Left renal pelvis (tissue), 4 donors: ENCODE data around the gene NPPB. TPM values are rescaled to one million over a fixed set of nuclear protein-coding genes. Genes with fewer than 3 reads are reported as not detected.
A peak's percentile ranks its signal among the peaks of the same experiment; 100 is the strongest.

Experiments used
- DNase-seq, 4 donors: peaks; one replicate each; pipeline ENCODE4 v3.0.0-alpha.2; 2013; ENCODE audit warnings: low read depth in 4 of 4, low spot score in 3 of 4
- polyA plus RNA-seq, 4 donors: library from polyadenylated mRNA; unstranded; fragments of 120-200 nt; gene quantifications; one replicate each; pipeline ENCODE4 v1.2.1, GENCODE V29; 2013; ENCODE audit not compliant: insufficient read length in 4 of 4

NPPB gene
- polyA plus RNA-seq, 4 donors = 0.37 TPM; not detected in 3

- DNase-seq = peak in 2 of 4 donors; percentile 50 to 62
Observed at GRCh38 chr1:11858968-11859871, 475 bp upstream of the NPPB start.

GRCh38 chr1:11858158-11858557, 587 bp downstream of the NPPB start:
- no peak for DNase-seq

- no peak for DNase-seq
Observed at GRCh38 chr1:11857164-11857851, 1.4 kb downstream of the NPPB start.

- no peak for DNase-seq
Observed at GRCh38 chr1:11856698-11857097, 2.0 kb downstream of the NPPB start.

- DNase-seq = no peak
Observed at GRCh38 chr1:11855430-11855829, 3.3 kb downstream of the NPPB start.

GRCh38 chr1:11854519-11854918, 4.2 kb downstream of the NPPB start:
- DNase-seq = no peak

- no peak for DNase-seq
Observed at GRCh38 chr1:11851180-11851579, 7.6 kb downstream of the NPPB start.

GRCh38 chr1:11850156-11850555, 8.6 kb downstream of the NPPB start:
- DNase-seq = no peak

GRCh38 chr1:11848373-11848700, 10.4 kb downstream of the NPPB start:
- DNase-seq = no peak

GRCh38 chr1:11847667-11848372, 10.9 kb downstream of the NPPB start, which contains the start of gene NPPA:
NPPA (minus strand) TSS chr1:11847783; CDS start chr1:11847684, 99 bp downstream.
- DNase-seq = no peak

- DNase-seq = no peak
Observed at GRCh38 chr1:11845641-11846335, 13.0 kb downstream of the NPPB start.

GRCh38 chr1:11842154-11843041, 16.3 kb downstream of the NPPB start:
- DNase-seq = no peak

GRCh38 chr1:11841245-11842153, 17.2 kb downstream of the NPPB start:
- DNase-seq = no peak

- DNase-seq = no peak
Observed at GRCh38 chr1:11839727-11840705, 18.7 kb downstream of the NPPB start.

- no peak for DNase-seq
Observed at GRCh38 chr1:11838349-11839272, 20.1 kb downstream of the NPPB start.

- no peak for DNase-seq
Observed at GRCh38 chr1:11837767-11838348, 20.9 kb downstream of the NPPB start.
